A172 (cell line): ENCODE results near the gene SYCP3. TPM values are rescaled to one million over a fixed set of nuclear protein-coding genes. Genes with fewer than 3 reads are reported as not detected.
A peak's percentile ranks its signal among the peaks of the same experiment; 100 is the strongest.

Experiments
- DNase-seq: peaks from one replicate; pipeline ENCODE4 v3.0.0-alpha.2; 2015; ENCODE audit warnings: low spot score
- total RNA-seq: library from RNA; depleted of rRNA; stranded (reverse); fragments of >200 nt; shearing (Covaris generic); gene quantifications from 2 replicates; pipeline ENCODE4 v1.2.3, GENCODE V29; 2014; rRNA removed

SYCP3 gene
- total RNA-seq: not detected in 2 replicates

DNA sequence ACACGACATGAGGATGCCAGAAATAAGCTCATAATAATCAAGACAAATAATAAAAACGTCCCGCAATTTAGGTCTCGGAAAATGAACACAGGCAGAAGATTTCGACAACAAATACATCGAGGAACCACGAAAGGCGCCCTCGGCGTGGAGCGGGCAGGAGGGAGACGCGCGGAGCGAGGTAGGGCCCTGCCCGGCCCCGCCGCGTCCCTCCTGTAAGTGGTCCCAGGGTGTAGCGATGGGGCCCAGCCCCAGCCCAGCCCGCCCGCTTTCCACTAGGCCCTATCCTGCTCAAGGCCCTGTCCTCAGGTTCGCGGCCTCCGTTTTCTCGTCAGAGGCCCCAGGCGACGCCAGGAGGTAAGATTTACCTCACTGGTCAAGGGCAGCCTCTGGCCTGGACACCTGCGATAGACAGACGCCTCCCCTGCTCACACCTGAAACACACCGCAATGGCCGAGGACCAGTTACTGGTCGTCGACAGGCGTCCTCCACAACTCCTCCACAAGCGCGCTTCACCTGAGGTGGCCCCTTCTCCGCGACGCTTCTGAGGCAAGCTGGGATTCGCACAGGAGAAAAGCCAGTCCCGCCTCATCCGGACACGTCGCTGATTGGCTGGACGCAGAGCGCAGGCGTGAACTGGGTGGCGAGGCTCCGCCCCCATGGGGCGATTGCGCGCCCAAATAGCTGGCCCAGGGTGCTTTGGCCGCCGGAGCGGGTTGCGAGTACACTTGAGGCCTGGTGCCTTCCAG, at the start of gene SYCP3:
TSS of gene SYCP3 (minus strand) at position 543 of the 746 bp plus-strand sequence. CDS start 1,527 bp downstream, outside the sequence.
- no peak for DNase-seq

DNA sequence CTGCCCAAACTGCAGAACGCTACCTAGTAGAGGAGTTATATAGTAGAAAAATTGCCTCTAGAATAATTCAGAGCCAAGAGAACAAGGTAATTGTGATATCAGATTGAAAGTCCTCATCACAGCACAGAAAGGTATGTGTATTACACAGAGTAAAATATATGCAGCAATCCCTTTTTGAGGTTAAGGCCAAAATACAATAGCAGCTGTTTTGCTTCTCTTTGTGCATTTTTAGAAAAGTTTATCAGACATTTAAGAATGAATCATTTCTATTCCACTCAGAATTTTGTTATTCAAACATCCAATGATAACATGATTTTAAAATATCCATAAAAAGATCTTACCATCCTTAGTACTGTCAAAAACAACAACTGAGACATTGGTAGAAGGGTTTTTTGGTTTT, 46.4 kb upstream of the SYCP3 start:
- no peak for DNase-seq

DNA sequence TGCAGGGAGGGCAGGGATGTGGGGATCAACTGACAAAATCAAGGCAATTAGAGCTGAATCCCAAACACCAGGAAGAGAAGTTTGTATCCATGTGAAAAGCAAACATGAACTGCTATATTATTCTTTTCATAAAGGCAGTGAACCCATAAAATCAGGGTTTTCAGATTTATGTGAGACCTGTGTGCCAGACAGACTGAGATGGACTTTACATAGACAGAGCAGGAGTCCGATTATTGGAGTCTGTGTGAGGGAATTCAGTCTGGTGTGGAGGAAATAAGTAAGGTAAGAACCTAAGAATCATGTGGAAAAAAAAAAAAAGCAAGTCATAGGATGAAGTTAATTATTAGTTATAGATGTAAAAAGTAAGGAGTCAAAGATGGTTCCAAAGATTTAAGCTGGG, 45.1 kb upstream of the SYCP3 start:
- DNase-seq: no peak

DNA sequence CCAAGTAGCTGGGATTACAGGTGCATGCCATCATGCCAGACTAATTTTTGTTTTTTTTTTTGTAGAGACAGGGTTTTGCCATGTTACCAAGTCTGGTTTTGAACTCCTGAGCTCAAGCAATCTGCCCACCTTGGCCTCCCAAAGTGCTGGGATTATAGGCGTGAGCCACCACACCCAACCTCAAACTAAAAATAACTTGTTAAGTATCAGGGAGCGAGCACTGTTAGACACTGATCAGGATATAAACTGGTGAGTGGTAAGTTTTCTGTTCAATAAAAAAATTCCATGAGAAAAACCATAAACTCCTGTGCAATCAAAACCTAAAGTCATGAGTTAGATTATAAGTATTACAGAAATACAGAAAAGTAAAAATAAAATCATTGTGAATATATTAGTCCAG, 44.6 kb upstream of the SYCP3 start:
- no peak for DNase-seq

DNA sequence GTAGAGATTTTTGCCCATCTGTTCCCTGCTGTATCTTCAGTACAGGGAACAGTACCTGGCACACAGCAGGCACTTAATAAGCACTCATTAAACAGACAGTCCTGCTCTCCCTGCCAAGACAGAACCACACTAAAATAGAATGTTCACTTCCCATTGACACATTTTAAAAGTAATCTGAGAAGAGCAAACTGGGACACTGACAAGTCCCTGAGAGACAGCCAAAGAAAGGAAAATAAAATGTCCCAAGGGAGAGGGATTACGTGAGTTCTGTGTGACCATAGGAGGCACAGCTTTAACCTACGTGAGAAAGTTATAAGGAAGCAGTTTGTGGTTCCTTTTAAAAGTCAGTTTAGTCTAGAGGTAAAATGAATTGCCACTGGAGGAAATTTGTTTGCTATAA, 43.9 kb upstream of the SYCP3 start:
- no peak for DNase-seq

DNA sequence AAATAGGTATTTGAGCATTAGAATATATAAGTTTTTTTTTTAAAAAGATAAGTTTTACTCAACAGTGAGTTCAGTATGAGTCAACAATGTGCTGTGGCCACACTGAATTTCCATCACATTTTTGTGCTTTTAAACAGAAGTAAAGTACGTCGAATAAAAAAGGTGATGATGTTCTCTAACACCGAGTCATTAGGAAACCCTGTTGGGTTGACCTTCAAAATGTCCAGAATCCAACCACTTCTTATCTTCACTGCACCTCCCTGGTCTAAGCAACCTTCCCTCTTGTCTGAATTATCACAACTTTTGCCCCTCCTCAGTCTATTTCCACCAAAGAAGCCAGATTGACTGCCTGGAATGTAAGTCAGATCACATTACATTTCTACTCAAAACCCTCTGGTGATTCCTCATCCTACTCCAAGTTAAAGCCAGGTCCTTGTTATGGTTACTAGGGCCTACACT, 43.0 kb upstream of the SYCP3 start:
- DNase-seq: no peak

DNA sequence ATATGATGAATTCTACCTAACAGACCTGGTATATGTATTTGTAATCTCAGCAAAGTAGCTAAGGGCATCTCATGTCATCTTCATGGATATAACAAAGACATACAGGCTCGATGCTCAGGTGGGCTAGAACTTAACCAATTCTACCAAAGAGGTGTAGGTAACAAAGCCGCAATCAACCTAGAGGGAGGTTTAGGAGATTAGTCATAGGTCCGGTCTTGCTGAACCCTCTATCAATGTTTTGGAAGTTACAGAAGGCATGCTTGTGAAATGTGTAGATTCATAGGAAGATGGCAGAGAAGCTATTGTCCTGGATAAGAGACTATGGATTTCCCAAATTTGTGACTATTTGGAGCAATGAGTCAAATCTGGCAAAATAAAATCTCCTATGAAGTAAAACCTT, 42.6 kb upstream of the SYCP3 start:
- no peak for DNase-seq

DNA sequence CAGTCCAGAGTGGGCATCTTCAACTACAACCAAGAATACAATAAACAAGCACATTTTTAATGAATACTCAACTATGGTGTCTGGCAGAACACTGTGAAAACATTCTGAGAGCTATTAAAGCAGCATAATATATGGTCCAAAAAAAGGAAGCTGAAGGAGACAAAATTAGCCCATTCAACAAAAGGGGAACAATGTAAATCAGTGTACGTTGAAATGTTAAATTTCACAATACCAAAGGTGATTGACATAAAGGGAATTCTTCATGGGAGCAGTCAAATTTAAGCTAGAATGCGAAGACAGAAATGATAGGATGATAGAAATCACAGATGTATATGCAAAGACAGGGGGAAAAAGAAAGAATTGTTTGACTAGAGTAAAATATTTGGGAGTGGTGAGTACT, 41.3 kb upstream of the SYCP3 start:
- no peak for DNase-seq

DNA sequence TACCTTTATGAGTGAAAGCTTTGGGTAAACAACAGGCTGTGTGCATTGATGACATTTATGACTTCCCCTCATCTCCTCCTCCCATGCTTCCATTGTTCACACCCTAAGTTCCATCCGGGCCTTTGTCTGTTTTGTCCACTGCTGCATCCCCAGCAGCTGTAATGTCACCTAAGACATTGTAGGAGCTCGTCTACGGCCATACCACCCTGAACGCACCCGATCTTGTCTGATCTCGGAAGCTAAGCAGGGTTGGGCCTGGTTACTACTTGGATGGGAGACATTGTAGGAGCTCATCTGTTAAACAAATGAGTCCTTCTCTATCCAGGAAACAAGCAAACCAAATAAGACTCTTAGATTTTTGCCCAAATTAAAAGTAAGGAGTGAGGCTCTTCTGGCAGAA, 40.4 kb upstream of the SYCP3 start:
- no peak for DNase-seq

DNA sequence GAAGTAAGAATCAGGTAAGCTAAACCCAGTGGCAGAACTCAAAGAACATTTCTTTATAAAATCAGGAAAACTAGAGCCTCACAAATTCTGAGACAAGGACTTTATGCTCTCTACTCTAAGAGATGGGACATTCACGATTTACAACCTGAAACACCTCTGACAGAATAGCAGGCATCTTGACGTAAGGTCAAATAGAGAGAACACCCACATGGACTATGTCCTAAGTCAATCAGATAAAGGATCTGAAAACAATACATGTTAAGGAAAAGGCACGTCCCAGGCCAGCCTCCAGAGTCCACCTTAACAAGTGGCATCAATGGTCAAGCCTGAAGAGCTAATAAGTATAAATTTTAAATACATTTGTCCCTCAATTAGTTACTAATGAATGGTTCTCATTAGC, 39.9 kb upstream of the SYCP3 start:
- no peak for DNase-seq

DNA sequence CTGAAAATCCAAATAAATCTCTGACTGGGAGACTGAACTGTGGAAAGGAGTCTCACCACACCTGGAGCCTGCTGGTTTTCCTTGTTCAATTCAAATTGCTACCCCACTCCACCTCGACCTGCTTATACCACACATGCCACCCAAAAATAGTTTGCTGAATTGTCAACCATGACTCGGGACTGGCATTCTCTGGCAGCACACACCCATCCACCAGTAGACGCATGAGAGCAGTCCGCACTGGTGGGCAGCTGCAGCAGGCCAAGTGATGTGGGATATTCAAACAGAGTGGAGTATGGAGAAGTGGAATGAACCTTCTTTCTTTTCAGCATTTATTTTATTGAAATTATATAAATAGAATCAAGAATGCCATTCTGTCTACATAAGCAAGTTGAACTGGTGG, 38.7 kb upstream of the SYCP3 start:
- no peak for DNase-seq

DNA sequence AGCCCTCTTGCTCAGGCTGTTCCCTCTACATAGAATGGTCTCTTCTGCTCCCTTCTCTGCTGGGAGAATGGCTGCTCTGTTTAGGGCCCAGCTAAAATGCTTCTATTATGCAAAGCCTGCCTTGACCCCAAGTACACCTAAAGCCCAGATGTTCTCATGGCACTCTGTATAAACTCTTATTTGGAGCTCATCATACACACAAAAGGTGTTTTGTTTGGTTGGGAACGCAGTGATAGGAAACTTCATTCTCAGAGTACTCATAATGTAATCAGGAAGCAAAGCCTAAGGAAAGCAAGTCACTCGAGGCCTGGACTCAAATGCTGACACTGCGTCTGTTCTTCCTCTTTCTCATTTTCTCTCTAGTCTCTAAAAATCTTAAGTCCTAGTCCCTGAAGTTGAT, 38.2 kb upstream of the SYCP3 start:
- DNase-seq: no peak

DNA sequence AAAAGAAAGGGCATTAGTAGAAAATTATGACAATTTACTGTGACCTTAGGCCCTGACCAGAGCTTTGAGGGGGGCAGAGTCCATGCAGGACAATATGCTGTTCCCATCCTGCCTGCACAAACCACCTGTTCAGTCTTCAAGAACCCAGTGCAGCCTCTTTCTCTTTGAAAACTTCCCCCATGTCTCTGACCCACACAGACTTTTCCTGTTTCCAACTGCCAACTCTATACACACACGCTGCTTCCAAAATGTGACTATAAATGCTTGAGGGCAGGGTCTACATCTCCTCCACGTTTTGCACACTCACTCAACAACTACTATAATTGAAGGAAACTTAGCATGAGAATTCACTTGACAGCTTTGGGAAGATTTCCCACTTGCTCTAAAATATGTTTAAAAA, 36.6 kb upstream of the SYCP3 start:
- DNase-seq: no peak

DNA sequence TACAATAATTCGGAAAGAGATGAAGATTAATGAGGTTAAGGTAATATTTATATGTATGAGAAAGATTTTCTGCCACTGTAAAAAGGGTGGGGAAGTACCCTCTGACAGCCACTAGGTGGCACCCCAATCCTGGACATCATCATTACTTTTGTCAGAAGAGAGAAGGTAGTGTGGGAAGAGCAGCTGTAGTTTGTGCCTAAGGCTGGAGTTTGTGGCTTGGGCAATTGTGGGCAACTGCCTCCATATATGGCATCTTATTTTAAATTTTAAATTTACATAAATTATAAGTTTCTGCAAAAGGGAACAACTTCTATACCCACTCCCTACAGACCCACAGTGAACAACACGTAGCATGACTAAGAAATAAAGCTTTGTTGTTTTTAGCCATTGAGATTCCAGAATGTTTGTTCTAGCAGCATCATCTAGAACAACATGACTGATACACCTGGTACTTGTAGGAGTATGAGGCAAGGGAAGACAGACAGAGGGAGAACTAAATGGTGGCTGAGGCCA, 34.4 kb upstream of the SYCP3 start:
- DNase-seq: peak; percentile 40

DNA sequence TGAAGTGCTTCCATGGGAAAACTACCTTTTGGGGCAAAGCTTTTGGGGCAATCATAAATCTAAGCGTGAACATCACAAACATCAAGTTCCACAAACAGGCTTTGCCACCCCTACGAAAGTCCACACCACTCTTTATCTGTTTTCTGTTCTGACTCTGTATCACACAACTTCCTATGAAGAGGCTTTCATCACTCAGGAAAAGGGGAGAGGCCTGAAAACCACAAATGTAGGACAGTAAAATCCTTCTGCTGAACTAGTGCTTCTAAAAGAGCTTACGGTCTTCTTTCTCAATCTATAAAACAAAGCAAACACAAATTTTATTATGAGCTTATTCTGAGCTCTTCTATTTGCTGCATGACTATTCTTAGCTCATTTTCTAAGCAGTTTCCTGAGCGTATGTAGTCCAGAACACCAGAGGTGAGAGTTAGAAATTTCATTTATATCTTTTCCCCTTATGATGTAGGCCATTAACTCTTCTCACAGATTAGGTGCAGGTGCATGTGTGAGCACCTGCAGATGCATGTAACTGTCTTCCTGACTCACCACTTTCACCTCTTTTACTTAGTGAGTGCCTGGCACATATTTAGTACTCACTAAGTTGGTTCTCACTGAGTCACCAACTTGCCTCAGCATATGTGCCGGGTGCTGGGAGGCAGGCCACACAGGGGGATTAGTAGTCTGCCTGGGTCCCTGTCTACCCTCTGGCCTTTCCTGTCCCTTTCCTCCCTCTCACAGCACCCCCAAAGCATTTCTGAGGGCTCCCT, 32.9 kb upstream of the SYCP3 start:
- no peak for DNase-seq

DNA sequence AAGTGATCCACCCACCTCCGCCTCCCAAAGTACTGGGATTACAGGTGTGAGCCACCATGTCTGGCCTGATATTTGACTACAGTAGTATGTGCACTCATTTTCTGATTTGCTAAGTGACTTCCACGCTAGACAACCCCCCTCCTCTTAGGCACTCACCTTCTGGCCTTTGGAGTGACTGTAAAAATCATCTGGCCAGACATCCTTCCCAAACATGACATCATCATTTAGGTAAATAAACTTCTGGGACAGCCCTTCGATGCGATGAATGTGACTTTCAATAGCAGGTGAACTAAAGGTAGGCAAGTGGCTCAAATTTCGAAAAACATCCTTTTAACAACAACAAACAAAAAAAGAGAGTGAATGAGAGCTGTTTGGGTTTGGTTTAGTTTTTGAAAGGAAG, 30.6 kb upstream of the SYCP3 start:
- DNase-seq: no peak

DNA sequence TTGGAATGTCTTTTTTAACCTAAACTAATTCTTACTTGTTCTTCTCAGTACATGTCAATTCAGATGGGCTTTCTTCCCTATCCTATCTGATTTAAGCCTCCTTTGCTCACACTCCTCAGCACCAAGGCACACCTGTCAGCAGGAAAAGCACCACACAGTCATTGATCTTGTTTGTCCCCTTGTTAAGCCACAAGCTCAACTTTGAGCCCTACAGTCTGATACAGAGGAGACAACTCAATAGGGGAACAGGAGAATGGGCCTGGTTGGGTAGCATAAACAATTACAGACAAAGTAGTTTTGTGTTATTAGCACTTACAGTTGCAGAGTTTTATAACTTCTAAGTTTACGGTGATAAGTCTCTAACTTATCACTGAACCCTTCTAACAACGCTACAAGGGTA, 29.5 kb upstream of the SYCP3 start:
- no peak for DNase-seq

DNA sequence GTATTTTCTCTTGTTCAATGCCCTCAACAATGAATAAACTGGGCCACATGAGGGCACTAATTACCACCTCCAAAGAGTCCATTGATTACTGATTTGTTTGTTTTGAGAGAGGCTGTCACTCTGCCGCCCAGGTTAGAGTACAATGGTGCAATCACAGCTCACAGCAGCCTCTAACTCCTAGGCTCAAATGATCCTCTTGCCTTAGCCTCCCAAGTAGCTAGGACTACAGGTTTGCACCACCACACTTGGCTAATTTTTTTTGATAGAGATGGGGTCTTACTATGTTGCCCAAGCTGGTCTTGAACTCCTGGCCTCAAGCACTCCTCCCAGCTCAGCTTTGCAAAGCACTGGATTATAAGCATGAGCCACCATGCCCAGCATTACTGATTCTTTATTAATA, 28.3 kb upstream of the SYCP3 start:
- no peak for DNase-seq

DNA sequence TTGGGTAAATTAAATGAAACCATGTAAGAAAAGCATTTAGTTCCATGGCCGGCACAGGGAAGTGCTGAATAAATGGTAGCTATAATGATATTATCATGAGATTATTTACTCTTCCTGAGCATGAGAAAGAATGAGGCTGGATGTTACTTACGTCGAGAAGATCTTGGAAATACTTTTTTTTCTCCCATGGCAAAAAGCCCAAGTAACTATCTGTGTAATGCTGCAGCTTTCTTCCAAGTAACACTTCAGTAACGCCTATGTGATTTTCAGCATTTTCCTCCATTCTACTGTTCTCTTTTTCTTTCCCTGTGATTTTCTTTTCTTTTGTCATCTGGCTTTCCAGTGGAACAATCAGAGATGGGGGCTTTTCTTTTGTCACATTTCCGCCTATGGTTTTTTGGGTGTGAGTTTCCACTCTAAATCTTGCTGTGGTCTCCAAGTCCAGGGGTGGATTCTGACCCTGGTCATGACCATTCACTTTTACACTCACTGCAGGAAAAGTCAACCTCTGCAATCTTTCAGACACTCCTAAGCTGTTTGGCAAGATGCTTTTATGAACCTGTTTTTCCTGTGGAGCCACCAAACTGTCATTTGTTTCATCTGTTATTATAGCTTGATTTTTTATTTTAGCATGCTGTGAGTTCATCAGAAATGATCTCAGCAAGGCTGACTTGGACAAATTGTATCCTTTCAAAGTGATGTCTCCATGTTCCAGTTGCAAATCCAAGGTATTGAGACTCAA, 25.0 kb upstream of the SYCP3 start:
- no peak for DNase-seq

DNA sequence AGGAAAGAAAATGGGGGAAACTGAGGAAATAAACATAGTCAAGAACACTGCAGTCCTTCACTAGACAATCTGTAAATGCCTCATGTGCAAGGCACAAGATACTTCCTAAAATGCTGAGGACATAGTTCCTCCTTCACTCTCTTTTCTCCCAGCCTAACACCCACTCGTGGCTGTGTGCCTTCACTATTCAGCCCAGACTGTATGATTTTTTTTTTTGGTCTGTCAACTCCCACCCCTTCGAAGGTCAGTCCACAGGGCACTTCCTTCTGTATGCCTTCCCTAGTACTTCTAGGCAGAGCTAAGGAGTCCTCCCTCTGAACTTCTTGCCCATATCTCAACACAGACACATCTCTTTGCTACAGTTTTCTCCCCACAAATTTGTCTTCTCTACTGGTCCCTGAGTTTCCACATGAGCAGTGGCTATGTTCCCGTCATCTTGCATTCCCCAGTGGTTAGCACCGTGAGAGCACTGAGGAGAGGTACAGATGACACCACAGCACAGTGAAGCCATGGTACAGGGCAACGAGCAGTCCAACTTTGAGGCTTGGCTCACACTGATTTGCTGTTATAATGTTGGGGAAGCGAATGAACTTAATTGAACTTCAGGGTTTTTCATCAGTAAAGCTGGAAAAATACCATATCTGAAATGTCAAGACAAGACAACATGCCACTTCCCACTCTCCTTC, 24.1 kb upstream of the SYCP3 start:
- no peak for DNase-seq

DNA sequence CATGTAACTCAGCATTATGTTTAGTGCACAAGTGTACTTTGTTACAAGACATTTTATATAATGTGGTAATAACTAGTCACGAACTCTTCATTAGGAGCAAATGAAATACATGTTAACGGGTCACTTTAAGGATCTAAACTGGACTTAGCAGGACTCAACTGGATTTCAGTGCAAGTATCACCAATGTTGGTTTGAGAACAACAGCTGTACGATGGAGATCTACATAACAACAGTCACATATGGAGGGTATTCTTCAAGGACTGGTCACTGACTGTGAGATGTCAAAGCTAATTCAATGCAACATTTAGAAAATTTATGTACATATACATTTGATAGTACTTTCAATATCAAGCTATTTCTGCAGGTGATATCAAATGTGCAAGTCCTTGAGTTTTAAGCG, 22.5 kb upstream of the SYCP3 start:
- no peak for DNase-seq

DNA sequence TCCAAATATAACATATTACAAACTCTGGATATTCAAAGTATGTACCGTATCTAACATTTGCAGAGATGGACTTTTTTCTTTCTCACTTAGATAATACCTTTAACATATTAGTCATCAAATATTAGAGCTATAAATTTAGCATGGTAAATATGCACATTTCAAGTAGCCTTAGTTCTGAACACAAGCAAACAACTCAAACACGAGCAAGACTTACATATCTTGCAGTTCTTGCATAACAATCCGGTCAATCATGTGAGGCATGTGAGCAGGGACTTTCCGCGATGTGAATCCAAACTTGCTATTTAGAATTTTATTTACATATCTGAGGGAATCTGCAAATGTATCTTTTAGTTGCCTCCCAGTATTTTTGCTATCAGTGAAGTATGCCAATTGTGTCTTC, 22.1 kb upstream of the SYCP3 start:
- DNase-seq: no peak
